ENCODE measurements around the gene ATXN1. TPM values are rescaled to one million over a fixed set of nuclear protein-coding genes. Genes with fewer than 3 reads are reported as not detected.

Gene ATXN1
- total RNA-seq, 1 donor from 2014 or later: 18.4 TPM

DNA sequence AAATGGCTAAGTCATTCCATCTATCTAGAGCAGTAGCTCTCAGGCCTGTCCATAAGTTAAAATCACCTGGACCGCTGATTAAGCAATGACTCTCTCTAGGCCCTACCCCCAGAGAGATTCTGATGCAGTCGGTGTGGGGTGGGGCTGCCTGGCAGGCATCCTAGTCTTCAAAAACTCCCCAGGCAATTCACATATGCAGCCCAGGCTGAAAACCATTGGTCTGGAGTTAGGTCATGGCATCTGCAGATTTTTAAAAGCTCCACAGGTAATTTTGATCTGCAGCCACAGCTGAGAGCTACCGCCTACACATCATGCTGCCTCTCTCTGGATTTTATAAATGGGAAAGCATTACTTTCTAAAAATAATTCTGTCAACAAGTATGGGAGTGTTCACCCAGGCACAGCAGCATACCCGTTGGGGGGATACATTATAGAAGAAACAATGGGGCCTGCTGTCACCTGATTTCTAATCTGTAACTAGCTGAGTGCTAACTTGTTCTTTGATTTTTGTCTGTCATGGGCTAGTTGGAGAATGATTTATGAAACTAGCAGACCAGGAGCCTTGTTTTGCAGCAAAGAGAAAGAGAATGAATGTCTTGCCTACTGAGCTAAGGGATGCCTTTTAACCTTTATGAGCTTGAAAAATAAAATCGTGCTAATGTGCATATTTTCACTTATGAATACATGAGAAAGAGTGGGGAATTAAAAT, 44.1 kb upstream of the ATXN1 start:
- FAIRE-seq (no peak), DNase-seq (ENCODE audit: low read depth) (peak; percentile 54)
- Histone ChIP-seq H3K4me3 (ENCODE audit: low read depth, low read length) (no peak overlapping the region), H3K36me3 (ENCODE audit: control insufficient read depth, insufficient read depth, low read length) (no peaks in the 10 kb centered on the region), H3K27me3 (ENCODE audit: control insufficient read depth, insufficient read depth, low read length) (no peaks in the 10 kb centered on the region)
- TF ChIP-seq, protein P1, sequence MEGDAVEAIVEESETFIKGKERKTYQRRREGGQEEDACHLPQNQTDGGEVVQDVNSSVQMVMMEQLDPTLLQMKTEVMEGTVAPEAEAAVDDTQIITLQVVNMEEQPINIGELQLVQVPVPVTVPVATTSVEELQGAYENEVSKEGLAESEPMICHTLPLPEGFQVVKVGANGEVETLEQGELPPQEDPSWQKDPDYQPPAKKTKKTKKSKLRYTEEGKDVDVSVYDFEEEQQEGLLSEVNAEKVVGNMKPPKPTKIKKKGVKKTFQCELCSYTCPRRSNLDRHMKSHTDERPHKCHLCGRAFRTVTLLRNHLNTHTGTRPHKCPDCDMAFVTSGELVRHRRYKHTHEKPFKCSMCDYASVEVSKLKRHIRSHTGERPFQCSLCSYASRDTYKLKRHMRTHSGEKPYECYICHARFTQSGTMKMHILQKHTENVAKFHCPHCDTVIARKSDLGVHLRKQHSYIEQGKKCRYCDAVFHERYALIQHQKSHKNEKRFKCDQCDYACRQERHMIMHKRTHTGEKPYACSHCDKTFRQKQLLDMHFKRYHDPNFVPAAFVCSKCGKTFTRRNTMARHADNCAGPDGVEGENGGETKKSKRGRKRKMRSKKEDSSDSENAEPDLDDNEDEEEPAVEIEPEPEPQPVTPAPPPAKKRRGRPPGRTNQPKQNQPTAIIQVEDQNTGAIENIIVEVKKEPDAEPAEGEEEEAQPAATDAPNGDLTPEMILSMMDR (IDR thresholded peaks at IDR 0.05; ENCODE audit: insufficient read depth, low read length, severe bottlenecking): no peak

DNA sequence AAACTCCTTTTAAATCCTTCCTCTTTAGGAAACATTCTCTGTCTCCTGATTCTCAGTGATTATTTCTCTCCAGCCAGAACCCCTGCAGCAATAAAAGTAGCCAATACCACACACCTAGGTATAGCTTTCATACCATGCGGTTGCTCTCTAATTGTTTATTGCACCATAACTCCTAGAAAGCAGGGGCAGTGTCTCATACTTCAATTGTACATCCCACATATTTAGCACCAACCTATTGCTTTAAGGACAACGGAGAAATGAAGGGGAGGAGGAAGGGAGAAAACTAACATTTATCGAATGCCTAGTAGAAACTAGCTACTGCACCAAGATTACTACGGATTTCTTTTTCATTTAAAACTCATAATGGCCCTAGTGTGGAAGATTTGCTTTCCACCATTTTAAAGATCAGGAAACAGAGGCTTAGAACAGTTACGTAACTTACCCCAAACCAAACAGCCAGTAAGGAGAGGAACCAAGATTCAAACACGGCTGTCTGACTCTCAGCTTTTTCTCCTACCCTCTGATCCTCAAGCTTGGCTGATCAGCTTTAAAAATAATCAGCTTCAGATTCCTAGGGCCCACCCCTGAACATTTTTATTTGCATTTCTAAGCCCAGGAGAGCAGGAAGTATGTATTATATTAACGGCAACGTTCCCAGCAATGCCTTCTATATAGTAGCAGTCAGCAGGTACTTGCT, 43.4 kb upstream of the ATXN1 start:
- no peaks in the 10 kb centered on the region for H3K27me3 ChIP-seq (ENCODE audit: control insufficient read depth, insufficient read depth, low read length)
- no peaks in the 10 kb centered on the region for H3K36me3 ChIP-seq (ENCODE audit: control insufficient read depth, insufficient read depth, low read length)
- TF ChIP-seq, protein P1 (IDR thresholded peaks at IDR 0.05; ENCODE audit: insufficient read depth, low read length, severe bottlenecking): no peak
- DNase-seq (ENCODE audit: low read depth) (no peak), FAIRE-seq (no peak)
- no peak overlapping the region for H3K4me3 ChIP-seq (ENCODE audit: low read depth, low read length)

DNA sequence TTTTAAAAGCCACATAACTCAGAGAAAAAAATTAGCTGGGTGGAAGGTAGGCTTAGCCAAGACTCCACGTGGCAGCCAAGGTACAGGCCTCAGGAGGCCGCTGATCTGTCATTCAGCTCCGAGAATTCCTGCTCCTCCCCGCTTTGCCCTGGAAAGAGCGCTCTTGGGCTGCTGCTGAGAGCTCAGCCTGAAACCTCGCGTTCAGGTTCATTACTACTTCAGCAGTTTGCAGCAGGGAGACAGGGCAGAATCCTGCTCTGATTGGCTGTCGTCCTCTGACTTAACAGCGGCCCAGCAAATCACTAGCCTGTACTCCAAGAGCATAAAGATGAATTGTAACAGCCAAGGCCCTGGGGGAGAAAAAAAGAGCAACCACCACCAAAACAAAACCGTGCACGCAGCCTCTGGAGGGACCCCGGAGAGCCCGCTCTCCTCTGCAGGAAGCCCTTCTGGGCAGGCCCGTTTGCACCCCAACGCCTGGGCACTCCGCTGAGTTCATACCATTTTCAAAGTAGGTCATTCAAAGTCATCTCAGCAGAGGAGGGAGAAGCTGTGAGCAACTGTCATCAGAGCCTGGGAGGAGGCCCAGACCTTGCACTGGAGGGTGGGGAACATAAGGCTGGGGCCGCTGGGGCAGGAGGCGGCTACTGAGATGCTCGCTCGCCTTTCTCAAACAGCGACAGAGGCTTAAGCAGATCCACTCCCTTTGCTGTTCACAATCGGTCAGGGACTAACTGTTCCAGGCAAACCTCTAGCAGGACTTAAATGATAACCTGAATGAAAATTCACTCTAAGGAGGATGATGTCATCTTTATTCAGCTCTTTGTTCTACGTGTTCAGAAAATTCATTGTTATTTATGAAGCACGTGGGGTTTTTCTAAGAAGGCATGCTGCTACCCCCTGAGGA, 42.3 kb upstream of the ATXN1 start:
- Histone ChIP-seq H3K36me3 (ENCODE audit: control insufficient read depth, insufficient read depth, low read length) (no peaks in the 10 kb centered on the region), H3K27me3 (ENCODE audit: control insufficient read depth, insufficient read depth, low read length) (no peaks in the 10 kb centered on the region), H3K4me3 (ENCODE audit: low read depth, low read length) (no peak overlapping the region)
- TF ChIP-seq, protein P1 (IDR thresholded peaks at IDR 0.05; ENCODE audit: insufficient read depth, low read length, severe bottlenecking): no peak
- DNase-seq (ENCODE audit: low read depth) (no peak), FAIRE-seq (no peak)

DNA sequence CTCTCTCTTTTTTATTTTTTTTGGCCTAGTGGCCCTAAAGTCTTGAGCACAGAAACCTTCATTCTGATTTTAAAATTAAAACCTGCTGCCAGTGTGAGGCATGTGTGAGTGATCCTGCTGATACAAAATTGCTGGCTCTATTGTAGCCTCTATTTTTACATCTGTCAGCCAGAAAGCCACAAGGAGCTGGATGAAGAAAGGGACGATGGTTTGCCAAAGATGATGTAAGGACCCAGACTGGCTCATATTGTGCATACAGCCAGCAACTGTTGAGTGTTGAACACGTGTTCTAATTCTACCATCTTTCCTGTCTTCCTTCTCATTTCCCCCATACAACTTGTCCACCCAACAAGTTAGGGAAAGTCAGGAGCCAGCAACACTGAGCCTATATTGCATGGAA, 40.8 kb upstream of the ATXN1 start:
- Histone ChIP-seq H3K4me3 (ENCODE audit: low read depth, low read length) (no peak overlapping the region), H3K36me3 (ENCODE audit: control insufficient read depth, insufficient read depth, low read length) (no peaks in the 10 kb centered on the region), H3K27me3 (ENCODE audit: control insufficient read depth, insufficient read depth, low read length) (no peaks in the 10 kb centered on the region)
- TF ChIP-seq, protein P1 (IDR thresholded peaks at IDR 0.05; ENCODE audit: insufficient read depth, low read length, severe bottlenecking): no peak
- DNase-seq (ENCODE audit: low read depth) (no peak), FAIRE-seq (no peak)

DNA sequence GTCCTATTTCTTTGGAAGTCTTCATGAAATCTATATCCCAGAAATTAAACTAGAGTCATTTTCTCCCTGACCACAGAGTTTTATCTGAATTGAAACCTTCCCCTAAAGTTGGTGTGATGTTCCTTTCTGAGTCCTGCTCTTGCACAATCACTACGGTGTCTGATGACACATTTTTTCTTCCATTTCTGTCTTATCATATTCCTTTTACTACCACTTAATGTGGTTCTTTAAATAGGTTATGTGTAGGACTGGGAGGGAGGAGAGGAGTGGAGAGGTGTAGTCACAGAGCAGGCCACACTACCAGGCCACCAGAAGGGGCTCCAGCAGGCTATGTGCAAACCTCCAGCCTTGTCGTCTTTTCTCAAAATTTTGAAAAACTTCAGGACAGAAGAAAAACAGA, 39.7 kb upstream of the ATXN1 start:
- TF ChIP-seq, protein P1 (IDR thresholded peaks at IDR 0.05; ENCODE audit: insufficient read depth, low read length, severe bottlenecking): no peak
- FAIRE-seq: no peak
- H3K27me3 ChIP-seq (ENCODE audit: control insufficient read depth, insufficient read depth, low read length): no peaks in the 10 kb centered on the region
- H3K36me3 ChIP-seq (ENCODE audit: control insufficient read depth, insufficient read depth, low read length): no peaks in the 10 kb centered on the region
- H3K4me3 ChIP-seq (ENCODE audit: low read depth, low read length): no peak overlapping the region
- peak; percentile 28 for DNase-seq (ENCODE audit: low read depth)
